HFFc6 (cell line): ENCODE measurements around the gene PRR5. TPM values are rescaled to one million over a fixed set of nuclear protein-coding genes. Genes with fewer than 3 reads are reported as not detected.
"Not testable (repeated sequence)": the region's sequence is repeated elsewhere in the genome, so short reads cannot be mapped to it uniquely, and the experiment has no call there.

ENCODE experiments used
- DNase-seq: peaks from one replicate; pipeline ENCODE4 v3.0.0-alpha.2; 2018
- H3K27ac Mint-ChIP-seq: 2 replicates; pipeline ENCODE4 v1.8.0; 2020; ENCODE audit warnings: mild to moderate bottlenecking, mixed read lengths
- H3K27me3 Mint-ChIP-seq: 2 replicates; pipeline ENCODE4 v1.8.0; 2021; ENCODE audit warnings: mild to moderate bottlenecking, moderate library complexity, mixed read lengths; ENCODE audit not compliant: insufficient read depth
- H3K36me3 Mint-ChIP-seq: 2 replicates; pipeline ENCODE4 v1.8.0; 2021; ENCODE audit warnings: low read depth, mixed read lengths
- H3K4me1 Mint-ChIP-seq: 2 replicates; pipeline ENCODE4 v1.8.0; 2020; ENCODE audit warnings: low read depth, mixed read lengths
- H3K4me3 Mint-ChIP-seq: 2 replicates; pipeline ENCODE4 v1.8.0; 2020; ENCODE audit warnings: mild to moderate bottlenecking, moderate library complexity, mixed read lengths
- H3K9me3 Mint-ChIP-seq: 2 replicates; pipeline ENCODE4 v1.8.0; 2020; ENCODE audit warnings: mild to moderate bottlenecking, mixed read lengths
- CTCF ChIP-seq: fragments of 200-600 bp; sonication (generic); IDR thresholded peaks from 2 replicates; pipeline ENCODE4 v1.5.0; 2021; ENCODE audit warnings: antibody characterized with exemption, mild to moderate bottlenecking
- total RNA-seq, 6 experiments: library from RNA; stranded (reverse); fragmentation: NEBNext Ultra II Directional; extraction: Animal tissue kit (Norgen Biotek cat#: 25700); gene quantifications; 2 replicates in 1 of 6; 3 replicates in 5 of 6; pipeline ENCODE4 v1.2.3, GENCODE V29; 2021

Gene PRR5
- total RNA-seq, 6 experiments from 2014 or later = 4.6 to 12.7 (median 5.2) TPM

GRCh38 chr22:44745853-44746789, 44.1 kb downstream of the PRR5 start:
- Mint-ChIP-seq H3K4me3 (no peak overlapping the region), H3K36me3 (no peaks in the 10 kb centered on the region), H3K4me1 (peaks cover 11% of the 10 kb centered on the region), H3K27ac (no peak overlapping the region), H3K27me3 (peaks cover 35% of the 10 kb centered on the region), H3K9me3 (no peaks in the 10 kb centered on the region)
- no peak for DNase-seq
- no peak for TF ChIP-seq CTCF

- H3K4me1 Mint-ChIP-seq = peaks cover 11% of the 10 kb centered on the region
- H3K4me3 Mint-ChIP-seq, H3K27ac Mint-ChIP-seq, DNase-seq, H3K9me3 Mint-ChIP-seq, H3K36me3 Mint-ChIP-seq: not testable (repeated sequence)
- H3K27me3 Mint-ChIP-seq = peaks cover 33% of the 10 kb centered on the region
These were observed 45.8 kb downstream of the PRR5 start for GRCh38 chr22:44747784-44748127.

GRCh38 chr22:44748524-44748923, 46.5 kb downstream of the PRR5 start:
- Mint-ChIP-seq H3K27me3 (peaks cover 28% of the 10 kb centered on the region), H3K4me1 (peaks cover 11% of the 10 kb centered on the region), H3K4me3 (no peak overlapping the region), H3K36me3 (no peaks in the 10 kb centered on the region), H3K27ac (no peak overlapping the region), H3K9me3 (no peaks in the 10 kb centered on the region)
- no peak for DNase-seq
- TF ChIP-seq CTCF = no peak

GRCh38 chr22:44750481-44750880, 48.5 kb downstream of the PRR5 start:
- Mint-ChIP-seq H3K27me3 (peaks cover 25% of the 10 kb centered on the region), H3K4me3 (no peak overlapping the region), H3K36me3 (no peaks in the 10 kb centered on the region), H3K9me3 (no peaks in the 10 kb centered on the region), H3K27ac (no peak overlapping the region), H3K4me1 (peaks cover 11% of the 10 kb centered on the region)
- no peak for DNase-seq
- TF ChIP-seq CTCF = no peak

GRCh38 chr22:44752285-44753188, 50.5 kb downstream of the PRR5 start, which contains the start of gene ARHGAP8:
Gene ARHGAP8 (plus strand): TSS chr22:44752575. CDS start chr22:44786528, 33,953 bp downstream.
- Mint-ChIP-seq H3K4me3 (no peak within 1 kb of the TSS), H3K36me3 (no peaks in the 10 kb centered on the region), H3K27ac (no peak within 1 kb of the TSS), H3K4me1 (no peaks in the 10 kb centered on the region; the same call in 1 of the 2 replicates), H3K9me3 (no peaks in the 10 kb centered on the region), H3K27me3 (peaks cover 22% of the 10 kb centered on the region)
- TF ChIP-seq CTCF = no peak
- no peak for DNase-seq
